ENCODE results near the gene HTR3C.
"Not testable (repeated sequence)": the region's sequence is repeated elsewhere in the genome, so short reads cannot be mapped to it uniquely, and the experiment has no call there.

Gene HTR3C

DNA sequence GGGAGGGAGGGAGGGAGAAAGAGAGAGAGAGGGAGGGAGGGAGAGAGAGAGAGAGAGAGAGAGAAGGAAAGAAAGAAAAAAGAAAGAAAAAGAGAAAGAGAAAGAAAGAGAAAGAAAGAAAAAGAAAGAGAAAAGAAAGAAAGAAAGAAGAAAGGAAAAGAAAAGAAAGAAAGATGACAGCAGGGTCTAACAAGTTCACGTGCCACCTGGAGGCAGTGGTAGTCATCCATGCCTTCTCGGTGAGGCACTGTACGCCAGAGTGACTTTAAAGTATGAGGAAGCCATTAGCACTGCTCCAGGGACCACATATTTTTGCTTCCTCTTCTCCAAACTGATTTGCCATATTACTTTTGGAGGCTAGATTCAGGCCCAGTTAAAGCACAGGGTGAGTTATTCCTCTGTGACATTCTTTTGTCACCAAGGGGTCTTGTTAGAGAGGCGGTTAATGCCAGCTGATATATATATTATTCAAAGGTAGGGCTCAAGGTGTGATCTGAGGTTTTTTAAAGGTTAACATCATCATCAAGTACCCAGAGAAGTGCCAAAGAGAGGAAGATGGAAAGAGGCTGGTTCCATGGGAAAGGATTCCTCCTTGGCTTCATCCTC is 21.6 kb upstream of the HTR3C start, which contains the start of gene HTR3D:
TSS of gene HTR3D (plus strand) at position 556 of the 606 bp plus-strand sequence. CDS start at position 556, 0 bp downstream.
- DNase-seq (ENCODE audit: low read depth in 2 of 3, low spot score in 1 of 3): no peak

DNA sequence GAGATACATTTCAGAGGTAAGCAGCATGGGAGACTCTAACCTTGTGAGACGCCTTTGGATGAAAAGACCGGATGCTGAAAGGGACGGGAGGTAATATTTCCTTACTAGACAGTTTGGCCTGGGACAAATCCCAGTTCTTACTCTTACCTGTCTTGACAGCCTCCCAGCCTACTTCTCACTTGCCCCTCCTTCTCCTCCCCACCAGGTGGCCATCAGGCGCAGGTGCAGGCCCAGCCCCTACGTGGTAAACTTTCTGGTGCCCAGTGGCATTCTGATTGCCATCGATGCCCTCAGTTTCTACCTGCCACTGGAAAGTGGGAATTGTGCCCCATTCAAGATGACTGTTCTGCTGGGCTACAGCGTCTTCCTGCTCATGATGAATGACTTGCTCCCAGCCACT is 15.0 kb upstream of the HTR3C start:
- DNase-seq (ENCODE audit: low read depth in 2 of 3, low spot score in 1 of 3): no peak

DNA sequence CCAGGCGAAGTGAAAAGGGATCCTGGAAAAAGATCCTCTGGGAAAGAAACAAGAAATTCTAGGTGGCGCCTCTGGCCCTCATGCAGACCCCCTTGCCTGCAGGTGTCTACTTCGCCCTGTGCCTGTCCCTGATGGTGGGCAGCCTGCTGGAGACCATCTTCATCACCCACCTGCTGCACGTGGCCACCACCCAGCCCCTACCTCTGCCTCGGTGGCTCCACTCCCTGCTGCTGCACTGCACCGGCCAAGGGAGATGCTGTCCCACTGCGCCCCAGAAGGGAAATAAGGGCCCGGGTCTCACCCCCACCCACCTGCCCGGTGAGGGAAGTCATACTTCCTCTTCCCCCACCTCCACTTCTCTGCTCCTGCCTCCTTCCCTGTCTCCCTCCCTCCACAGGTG is 14.5 kb upstream of the HTR3C start:
- not testable (repeated sequence) for DNase-seq (ENCODE audit: low read depth in 2 of 3, low spot score in 1 of 3)

- no peak for DNase-seq (ENCODE audit: low read depth in 2 of 3, low spot score in 1 of 3)
These were observed 13.4 kb upstream of the HTR3C start for GRCh38 chr3:184039414-184039813.

- DNase-seq (ENCODE audit: low read depth in 2 of 3, low spot score in 1 of 3): no peak
These were observed 12.8 kb upstream of the HTR3C start for GRCh38 chr3:184040010-184040409.

DNA sequence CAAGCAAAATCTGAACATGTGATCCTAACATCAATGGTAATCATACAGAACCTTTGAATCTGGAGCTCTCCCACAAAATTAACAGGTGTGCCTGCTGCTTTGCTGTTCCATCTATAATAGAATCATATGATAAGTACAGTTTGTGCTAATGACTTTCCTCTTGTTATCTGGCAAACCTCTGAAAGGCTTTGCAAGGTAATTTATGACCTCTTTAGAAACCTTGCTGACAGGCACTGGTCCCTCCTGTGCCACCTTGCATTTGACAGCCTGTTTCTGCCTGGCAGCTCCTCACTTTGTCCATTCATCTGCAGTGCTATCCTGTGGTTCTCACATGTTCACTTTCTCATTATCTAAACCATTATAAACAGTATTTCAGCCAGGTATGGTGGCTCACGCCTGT is 10.2 kb upstream of the HTR3C start:
- DNase-seq (ENCODE audit: low read depth in 2 of 3, low spot score in 1 of 3): no peak

DNA sequence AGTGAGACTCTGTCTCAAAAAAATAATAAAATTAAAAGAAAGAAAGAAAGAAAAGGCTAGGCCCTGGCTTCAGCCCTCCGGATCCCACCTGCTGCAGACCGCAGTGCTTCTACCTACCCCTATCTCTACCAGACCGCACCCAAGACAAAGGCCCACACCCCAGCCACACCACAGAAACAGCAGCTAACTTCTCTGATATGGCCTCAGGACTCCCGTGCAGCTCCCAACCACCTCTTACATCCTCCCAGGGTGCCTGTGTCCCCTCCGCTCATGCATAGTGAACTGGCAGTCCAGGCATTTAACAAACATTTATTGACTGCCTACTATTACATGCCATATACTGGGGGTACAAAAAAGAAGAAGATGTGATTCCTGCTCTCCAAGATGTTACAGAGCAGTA is 6.9 kb upstream of the HTR3C start:
- no peak for DNase-seq (ENCODE audit: low read depth in 2 of 3, low spot score in 1 of 3)

DNA sequence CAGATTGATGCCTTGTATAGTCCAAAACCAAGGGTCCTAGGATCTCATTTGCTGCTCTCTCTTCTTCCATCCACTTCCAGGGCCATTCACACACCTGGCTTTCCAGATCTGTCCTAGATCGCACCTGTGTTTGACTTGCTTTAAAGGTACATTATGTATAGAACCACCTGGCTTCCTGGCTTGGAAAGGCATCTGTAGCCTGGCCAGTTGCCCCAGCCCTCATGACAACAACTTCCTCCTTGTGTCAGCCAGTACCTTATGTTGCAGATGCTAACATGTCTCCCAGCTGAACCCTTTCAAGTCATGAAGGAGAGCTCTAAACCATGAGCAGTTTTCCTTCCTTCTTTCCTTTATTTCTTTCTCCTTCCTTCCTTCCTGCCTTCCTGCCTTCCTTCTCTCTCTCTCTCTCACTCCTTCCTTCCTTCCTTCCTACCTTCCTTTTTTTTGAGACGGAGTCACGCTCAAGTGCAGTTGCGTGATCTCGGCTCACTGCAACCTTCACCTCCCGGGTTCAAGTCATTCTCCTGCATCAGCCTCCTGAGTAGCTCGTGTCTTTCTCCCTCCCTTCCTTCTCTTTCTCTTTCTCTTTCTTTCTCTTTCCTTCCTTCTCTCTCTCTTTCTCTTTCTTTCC is 2.5 kb upstream of the HTR3C start:
- DNase-seq (ENCODE audit: low read depth in 2 of 3, low spot score in 1 of 3): no peak

- DNase-seq (ENCODE audit: low read depth in 2 of 3, low spot score in 1 of 3): no peak
These were observed 5.2 kb downstream of the HTR3C start for GRCh38 chr3:184058029-184058428.

DNA sequence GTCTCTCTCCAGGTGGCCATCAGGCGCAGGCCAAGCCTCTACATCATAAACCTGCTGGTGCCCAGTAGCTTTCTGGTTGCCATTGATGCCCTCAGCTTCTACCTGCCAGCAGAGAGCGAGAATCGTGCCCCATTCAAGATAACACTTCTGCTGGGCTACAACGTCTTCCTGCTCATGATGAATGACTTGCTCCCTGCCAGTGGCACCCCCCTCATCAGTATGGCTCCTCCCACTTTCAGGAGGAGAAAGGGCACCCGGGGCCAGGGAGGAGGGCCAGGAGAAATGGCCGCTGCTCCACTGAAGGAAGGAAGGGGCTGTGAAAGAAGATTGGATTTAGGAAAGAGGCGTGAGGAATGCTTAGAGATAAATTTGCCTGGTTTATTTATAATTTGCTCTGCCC is 6.6 kb downstream of the HTR3C start:
- DNase-seq (ENCODE audit: low read depth in 2 of 3, low spot score in 1 of 3): no peak

- DNase-seq (ENCODE audit: low read depth in 2 of 3, low spot score in 1 of 3): no peak
These were observed 9.8 kb downstream of the HTR3C start for GRCh38 chr3:184062637-184063036.

DNA sequence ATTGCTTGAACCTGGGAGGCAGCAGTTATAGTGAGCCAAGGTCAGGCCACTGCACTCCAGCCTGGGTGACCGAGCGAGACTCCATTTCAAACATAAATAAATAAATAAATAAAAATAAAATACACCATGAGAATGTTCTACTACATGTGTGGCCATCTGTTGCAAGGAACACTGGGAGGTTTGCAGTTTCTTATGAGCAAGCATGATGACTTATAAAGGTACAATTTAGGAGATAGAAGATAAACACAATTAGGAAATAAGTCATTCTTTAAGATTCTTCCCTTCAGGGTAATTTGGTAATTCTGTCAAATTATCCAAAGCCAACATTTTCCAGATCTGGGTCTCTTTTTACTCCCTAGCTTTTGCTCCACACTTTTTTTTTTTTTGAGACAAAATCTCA is 13.4 kb downstream of the HTR3C start:
- DNase-seq (ENCODE audit: low read depth in 2 of 3, low spot score in 1 of 3): no peak

DNA sequence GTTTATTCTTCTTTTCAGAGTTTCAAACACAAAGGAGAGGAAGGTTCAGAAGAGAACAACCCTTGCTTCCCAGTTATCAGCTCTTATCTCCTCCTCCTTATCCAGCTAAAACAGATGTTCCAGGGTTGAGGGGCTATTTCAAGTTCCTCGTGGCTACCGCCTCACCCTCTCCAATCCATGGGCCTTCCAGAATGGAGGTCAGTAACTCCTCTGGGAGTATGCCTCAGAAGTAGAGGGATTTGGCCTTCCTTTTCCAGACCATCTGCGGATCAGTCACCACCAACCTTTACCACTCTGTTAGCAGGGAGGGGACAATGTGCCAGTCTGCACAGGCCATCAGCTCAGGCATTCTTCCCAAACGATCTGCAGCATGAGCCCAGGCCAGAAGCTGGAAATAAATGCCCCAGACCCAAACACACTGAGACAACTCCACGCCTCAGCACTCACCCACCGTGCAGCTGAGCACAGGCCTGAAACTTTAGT is 14.8 kb downstream of the HTR3C start:
- no peak for DNase-seq (ENCODE audit: low read depth in 2 of 3, low spot score in 1 of 3)

DNA sequence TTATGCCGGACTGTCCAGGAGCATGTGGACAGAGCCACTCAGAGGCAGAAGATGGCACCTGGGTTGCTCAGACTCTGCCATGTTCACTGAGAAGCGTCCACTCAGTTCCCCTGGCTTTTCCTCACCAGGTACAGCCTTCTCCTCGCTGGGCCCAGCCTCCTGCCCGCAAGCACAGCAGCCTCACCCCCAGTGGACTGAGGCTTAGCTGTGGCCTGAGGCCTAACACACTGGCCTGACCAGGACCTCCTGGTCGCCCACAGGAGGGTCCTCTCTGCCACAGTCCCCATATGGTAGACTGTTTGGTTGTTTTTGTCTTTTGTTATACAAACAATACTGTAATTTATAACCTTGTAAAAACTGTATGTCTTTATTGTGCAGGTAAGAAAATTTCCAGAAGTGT is 15.5 kb downstream of the HTR3C start:
- no peak for DNase-seq (ENCODE audit: low read depth in 2 of 3, low spot score in 1 of 3)

- DNase-seq (ENCODE audit: low read depth in 2 of 3, low spot score in 1 of 3): not testable (repeated sequence)
These were observed 18.3 kb downstream of the HTR3C start for GRCh38 chr3:184071142-184071541.

GRCh38 chr3:184073621-184074020 is 20.8 kb downstream of the HTR3C start:
- no peak for DNase-seq (ENCODE audit: low read depth in 2 of 3, low spot score in 1 of 3)

DNA sequence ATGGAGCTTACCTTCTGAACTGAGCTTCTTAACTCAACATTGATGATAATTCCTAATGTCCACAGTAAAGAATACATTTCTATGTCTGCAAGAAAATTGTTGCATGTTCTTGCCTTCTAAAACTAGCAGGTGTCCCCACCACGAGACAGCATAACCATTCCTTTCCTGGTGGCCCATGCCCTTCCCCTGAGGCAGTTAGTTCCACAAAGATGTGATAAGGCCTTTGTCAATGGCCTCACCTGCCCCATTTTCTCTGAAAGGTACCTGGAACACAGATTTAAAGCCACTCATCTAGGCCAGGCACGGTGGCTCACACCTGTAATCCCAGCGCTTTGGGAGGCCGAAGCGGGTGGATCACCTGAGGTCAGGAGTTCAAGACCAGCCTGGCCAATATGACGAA is 23.1 kb downstream of the HTR3C start:
- DNase-seq (ENCODE audit: low read depth in 2 of 3, low spot score in 1 of 3): no peak

- no peak for DNase-seq (ENCODE audit: low read depth in 2 of 3, low spot score in 1 of 3)
These were observed 25.0 kb downstream of the HTR3C start for GRCh38 chr3:184077881-184078280.

DNA sequence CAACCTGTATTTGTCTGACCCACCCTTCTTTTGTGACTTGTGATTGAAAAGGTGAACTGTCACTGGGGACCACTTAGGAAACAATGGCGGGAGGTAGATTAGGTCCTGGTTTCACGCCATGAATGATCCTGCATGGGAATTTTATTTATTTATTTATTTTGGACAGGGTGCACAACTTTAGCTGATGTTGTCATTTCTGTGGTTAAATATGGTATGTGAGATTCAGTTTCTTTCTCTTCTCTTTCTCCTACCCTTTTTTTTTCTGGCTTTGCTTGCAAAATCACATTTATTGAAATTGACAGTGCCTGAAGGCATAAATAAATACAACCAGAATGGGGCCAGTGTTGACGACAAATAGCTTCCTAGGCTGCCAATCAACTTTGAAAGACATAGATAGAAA is 26.0 kb downstream of the HTR3C start:
- DNase-seq (ENCODE audit: low read depth in 2 of 3, low spot score in 1 of 3): no peak

DNA sequence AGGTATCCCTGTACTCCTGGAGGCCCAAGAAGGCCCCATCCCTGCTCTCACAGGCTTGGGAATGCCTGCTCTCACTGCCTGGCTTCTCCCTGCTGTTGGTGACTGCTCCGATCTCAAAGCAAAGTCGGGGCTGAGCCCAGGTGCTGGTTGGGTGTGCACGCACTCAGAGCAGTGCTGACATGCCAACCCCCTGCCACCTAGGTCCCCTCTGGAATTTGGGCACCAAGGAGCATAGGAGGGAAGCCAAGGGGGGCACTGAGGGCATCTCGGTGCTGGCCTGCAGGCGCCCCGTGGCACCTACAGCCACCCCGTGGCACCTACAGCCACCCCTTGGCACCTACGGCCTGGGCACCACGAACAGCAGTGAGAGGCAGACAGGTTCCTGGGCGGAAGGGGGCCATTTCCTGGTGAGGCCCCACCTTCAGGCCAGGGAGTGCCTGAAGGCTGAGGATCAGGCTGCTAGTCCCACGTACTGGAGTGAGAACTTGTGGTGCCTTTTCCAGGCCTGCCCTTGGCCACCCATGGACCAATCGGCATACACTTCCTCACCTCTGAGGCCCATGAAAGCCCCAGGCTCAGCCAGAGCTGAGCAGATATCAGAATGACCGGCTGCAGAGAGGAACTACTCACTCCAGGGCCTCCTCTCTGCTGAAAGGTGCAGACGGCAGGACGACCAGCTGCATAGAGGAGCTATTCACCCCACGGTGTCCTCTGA is 28.4 kb downstream of the HTR3C start:
- DNase-seq (ENCODE audit: low read depth in 2 of 3, low spot score in 1 of 3): no peak

GRCh38 chr3:184082034-184082433 is 29.2 kb downstream of the HTR3C start:
- no peak for DNase-seq (ENCODE audit: low read depth in 2 of 3, low spot score in 1 of 3)

DNA sequence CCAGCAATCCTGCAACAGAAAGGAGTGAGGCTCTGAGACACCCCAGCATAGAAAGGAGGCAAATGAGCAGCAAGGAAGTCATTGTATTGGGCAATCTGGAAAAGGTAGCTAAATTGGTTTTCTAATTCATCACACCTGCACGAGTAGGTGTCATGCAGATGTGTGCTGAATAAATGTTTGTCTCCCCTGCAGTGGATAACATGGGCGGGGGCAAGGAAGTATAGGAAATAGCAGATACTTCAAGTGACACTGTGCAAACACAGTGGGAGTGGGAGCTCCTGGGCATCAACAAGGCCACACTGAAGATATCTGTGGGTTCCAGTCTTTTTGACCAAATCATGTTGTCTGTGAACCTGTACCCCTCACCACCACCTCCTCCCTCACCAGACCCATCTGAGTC is 29.6 kb downstream of the HTR3C start:
- DNase-seq (ENCODE audit: low read depth in 2 of 3, low spot score in 1 of 3): no peak
